Measurements from ENCODE around the gene GALNT7. TPM values are rescaled to one million over a fixed set of nuclear protein-coding genes. Genes with fewer than 3 reads are reported as not detected.

GALNT7 gene
- total and polyA plus RNA-seq, 8 donors, result 10.7 to 94.5 (median 37.9) TPM

GRCh38 chr4:173265751-173266150, 97.1 kb downstream of the GALNT7 start:
- Histone ChIP-seq H3K27me3 (no peaks in the 10 kb centered on the region), H3K4me1 (peaks cover 17 to 48% (median 30%) of the 10 kb centered on the region in 4 donors), H3K4me3 (no peak overlapping the region), H3K9me3 (no peaks in the 10 kb centered on the region), H3K27ac (no peak overlapping the region), H3K36me3 (no peaks in the 10 kb centered on the region)
- intact Hi-C loops (cut with DNase I; ENCODE audit: low total_unique reads), result no loop called here
- no peak for DNase-seq
- WGBS, 5 donors, result 80 to 92% (median 83%) methylated on average over 6 of the region's 6 CpGs
- no peak for TF ChIP-seq POLR2AphosphoS5 (IDR thresholded peaks at IDR 0.05)
- no peak for TF ChIP-seq EP300 (IDR thresholded peaks at IDR 0.05)
- no peak for TF ChIP-seq CTCF (IDR thresholded peaks at IDR 0.05)
- TF ChIP-seq POLR2A (IDR thresholded peaks at IDR 0.05), result no peak

- WGBS, 5 donors, result 58 to 82% (median 74%) methylated on average over 2 of the region's 2 CpGs
- H3K4me3 ChIP-seq, result no peak overlapping the region
- H3K4me1 ChIP-seq, result peaks cover 18 to 52% (median 37%) of the 10 kb centered on the region in 4 donors
- no peak for DNase-seq
- intact Hi-C loops (cut with DNase I; ENCODE audit: low total_unique reads), result no loop called here
- TF ChIP-seq CTCF (IDR thresholded peaks at IDR 0.05) (no peak), EP300 (IDR thresholded peaks at IDR 0.05) (no peak), POLR2AphosphoS5 (IDR thresholded peaks at IDR 0.05) (no peak), POLR2A (IDR thresholded peaks at IDR 0.05) (no peak)
- H3K27ac ChIP-seq, result no peak overlapping the region
- H3K36me3 ChIP-seq, result no peaks in the 10 kb centered on the region
- H3K9me3 ChIP-seq, result no peaks in the 10 kb centered on the region
- H3K27me3 ChIP-seq, result no peaks in the 10 kb centered on the region
Observed at GRCh38 chr4:173267711-173268110, 99.1 kb downstream of the GALNT7 start.

- peaks cover 0 to under 1% (median 0%) of the 10 kb centered on the region in 4 donors for H3K9me3 ChIP-seq
- no peak overlapping the region for H3K27ac ChIP-seq
- no peak for DNase-seq
- no peak overlapping the region for H3K4me3 ChIP-seq
- H3K36me3 ChIP-seq, result no peaks in the 10 kb centered on the region
- H3K4me1 ChIP-seq, result peaks cover 18 to 57% (median 37%) of the 10 kb centered on the region in 4 donors
- 80 to 86% (median 81%) methylated on average over 3 of the region's 3 CpGs for WGBS, 5 donors
- intact Hi-C loops (cut with DNase I; ENCODE audit: low total_unique reads), result no loop called here
- no peaks in the 10 kb centered on the region for H3K27me3 ChIP-seq
- no peak for TF ChIP-seq CTCF (IDR thresholded peaks at IDR 0.05)
- TF ChIP-seq POLR2A (IDR thresholded peaks at IDR 0.05), result no peak
- no peak for TF ChIP-seq EP300 (IDR thresholded peaks at IDR 0.05)
- TF ChIP-seq POLR2AphosphoS5 (IDR thresholded peaks at IDR 0.05), result no peak
Observed at GRCh38 chr4:173269280-173269679, 100.7 kb downstream of the GALNT7 start.

GRCh38 chr4:173270312-173271027, 101.9 kb downstream of the GALNT7 start:
- no peak overlapping the region for H3K4me3 ChIP-seq
- H3K4me1 ChIP-seq, result peaks cover 9 to 45% (median 25%) of the 10 kb centered on the region in 4 donors
- no peak for TF ChIP-seq EP300 (IDR thresholded peaks at IDR 0.05)
- TF ChIP-seq POLR2A (IDR thresholded peaks at IDR 0.05), result no peak
- no peak for TF ChIP-seq POLR2AphosphoS5 (IDR thresholded peaks at IDR 0.05)
- TF ChIP-seq CTCF (IDR thresholded peaks at IDR 0.05), result no peak
- peak overlapping the region in 1 of 5 donors; percentile 33 for H3K27ac ChIP-seq
- H3K36me3 ChIP-seq, result peaks cover 0 to 8% (median 2%) of the 10 kb centered on the region in 4 donors
- H3K9me3 ChIP-seq, result peaks cover 0 to 3% (median 0%) of the 10 kb centered on the region in 4 donors
- intact Hi-C loops (cut with DNase I; ENCODE audit: low total_unique reads), result no loop called here
- no peaks in the 10 kb centered on the region for H3K27me3 ChIP-seq
- peak in 1 of 2 donors; percentile 61 for DNase-seq
- 13 to 29% (median 20%) methylated on average over 4 of the region's 4 CpGs for WGBS, 5 donors
